Osteoblast (primary cell): Measurements from ENCODE around the gene CMYA5. TPM values are rescaled to one million over a fixed set of nuclear protein-coding genes. Genes with fewer than 3 reads are reported as not detected.
"Not testable (repeated sequence)": the region's sequence is repeated elsewhere in the genome, so short reads cannot be mapped to it uniquely, and the experiment has no call there.

Source experiments
- DNase-seq: peaks from one replicate; pipeline ENCODE4 v3.0.0; 2011; ENCODE audit warnings: low spot score, mixed read lengths; ENCODE audit not compliant: insufficient read length; ENCODE audit errors: missing footprints
- H2AFZ ChIP-seq: 2 replicates; pipeline ENCODE4 v1.6.0; 2011; ENCODE audit warnings: mild to moderate bottlenecking, low read length
- H3K27ac ChIP-seq: 2 replicates; pipeline ENCODE4 v1.5.1; 2011; ENCODE audit warnings: mild to moderate bottlenecking, low read depth, low read length, moderate library complexity
- H3K27me3 ChIP-seq: 2 replicates; pipeline ENCODE4 v1.6.0; 2012; ENCODE audit warnings: mild to moderate bottlenecking, control low read depth, inconsistent platforms, low read length, moderate library complexity; ENCODE audit not compliant: insufficient read depth
- H3K36me3 ChIP-seq: 2 replicates; pipeline ENCODE4 v1.5.1; 2011; ENCODE audit warnings: mild to moderate bottlenecking, low read length, control low read depth, moderate library complexity; ENCODE audit not compliant: insufficient read depth
- H3K4me1 ChIP-seq: 2 replicates; pipeline ENCODE4 v1.5.1; 2011; ENCODE audit warnings: mild to moderate bottlenecking, low read length, control low read depth, moderate library complexity; ENCODE audit not compliant: insufficient read depth
- H3K4me2 ChIP-seq: 2 replicates; pipeline ENCODE4 v1.6.0; 2011; ENCODE audit warnings: mild to moderate bottlenecking, low read length; ENCODE audit not compliant: insufficient read depth
- H3K4me3 ChIP-seq: fragments of 200-600 bp; sonication (generic); 3 replicates; pipeline ENCODE4 v1.5.1; 2012; ENCODE audit warnings: mild to moderate bottlenecking, low read length, inconsistent platforms; ENCODE audit not compliant: insufficient read depth
- H3K79me2 ChIP-seq: 2 replicates; pipeline ENCODE4 v1.6.0; 2012; ENCODE audit warnings: mild to moderate bottlenecking, low read length, control low read depth, inconsistent platforms; ENCODE audit not compliant: insufficient read depth
- H3K9me3 ChIP-seq: 2 replicates; pipeline ENCODE4 v1.5.1; 2011; ENCODE audit warnings: low read depth, low read length, control low read depth
- H4K20me1 ChIP-seq: 2 replicates; pipeline ENCODE4 v1.6.0; 2012; ENCODE audit warnings: mild to moderate bottlenecking, low read length, control low read depth; ENCODE audit not compliant: insufficient read depth
- CTCF ChIP-seq: IDR thresholded peaks from 2 replicates; pipeline ENCODE4 v1.5.1; 2011; ENCODE audit warnings: mild to moderate bottlenecking, low read depth, low read length, moderate library complexity; ENCODE audit errors: extremely low read depth
- total RNA-seq: library from RNA; depleted of rRNA; stranded (reverse); fragments of >200 nt; gene quantifications from 2 replicates; pipeline ENCODE4 v1.2.3, GENCODE V29; 2012

The CMYA5 gene
- total RNA-seq, 1 donor, result 2.2 TPM

GRCh38 chr5:79653843-79654242 is 35.8 kb upstream of the CMYA5 start:
- TF ChIP-seq CTCF, result no peak
- H3K4me2 ChIP-seq, result no peak overlapping the region

GRCh38 chr5:79663212-79663611 is 26.4 kb upstream of the CMYA5 start:
- Histone ChIP-seq H3K36me3 (peaks cover 34% of the 10 kb centered on the region), H3K4me1 (no peaks in the 10 kb centered on the region), H3K4me2 (no peak overlapping the region), H3K27me3 (no peaks in the 10 kb centered on the region), H4K20me1 (no peaks in the 10 kb centered on the region), H3K9me3 (no peaks in the 10 kb centered on the region), H3K79me2 (no peaks in the 10 kb centered on the region), H3K4me3 (no peak overlapping the region), H3K27ac (no peak overlapping the region), H2AFZ (no peak overlapping the region)
- no peak for DNase-seq
- TF ChIP-seq CTCF, result no peak

More at GRCh38 chr5:79653843-79654242, 35.8 kb upstream of the CMYA5 start:
- H3K27me3 ChIP-seq, result no peaks in the 10 kb centered on the region
- H3K27ac ChIP-seq, result no peak overlapping the region
- H3K36me3 ChIP-seq, result peaks cover 18% of the 10 kb centered on the region
- DNase-seq, result no peak
- H2AFZ ChIP-seq, result no peak overlapping the region
- H3K9me3 ChIP-seq, result no peaks in the 10 kb centered on the region
- no peaks in the 10 kb centered on the region for H3K4me1 ChIP-seq
- H3K4me3 ChIP-seq, result no peak overlapping the region
- H3K79me2 ChIP-seq, result no peaks in the 10 kb centered on the region
- H4K20me1 ChIP-seq, result no peaks in the 10 kb centered on the region

GRCh38 chr5:79666758-79667157 is 22.9 kb upstream of the CMYA5 start:
- Histone ChIP-seq H3K27ac (no peak overlapping the region), H3K4me3 (no peak overlapping the region), H3K27me3 (no peaks in the 10 kb centered on the region), H3K4me2 (no peak overlapping the region), H2AFZ (no peak overlapping the region), H3K9me3 (no peaks in the 10 kb centered on the region), H3K79me2 (no peaks in the 10 kb centered on the region), H3K36me3 (peaks cover 23% of the 10 kb centered on the region), H3K4me1 (no peaks in the 10 kb centered on the region), H4K20me1 (no peaks in the 10 kb centered on the region)
- no peak for DNase-seq
- TF ChIP-seq CTCF, result no peak

GRCh38 chr5:79672392-79672791 is 17.2 kb upstream of the CMYA5 start:
- DNase-seq, result no peak
- H3K9me3 ChIP-seq, result no peaks in the 10 kb centered on the region
- H3K27me3 ChIP-seq, result no peaks in the 10 kb centered on the region
- peaks cover 2% of the 10 kb centered on the region for H4K20me1 ChIP-seq
- H3K4me3 ChIP-seq, result no peak overlapping the region
- H3K79me2 ChIP-seq, result peaks cover 24% of the 10 kb centered on the region
- no peak for TF ChIP-seq CTCF
- H3K36me3 ChIP-seq, result peaks cover 6% of the 10 kb centered on the region
- H3K4me2 ChIP-seq, result no peak overlapping the region
- no peak overlapping the region for H2AFZ ChIP-seq
- no peaks in the 10 kb centered on the region for H3K4me1 ChIP-seq
- no peak overlapping the region for H3K27ac ChIP-seq

- DNase-seq, result not testable (repeated sequence)
These were observed 13.3 kb upstream of the CMYA5 start for GRCh38 chr5:79676354-79676753.

GRCh38 chr5:79682102-79682501 is 7.5 kb upstream of the CMYA5 start:
- not testable (repeated sequence) for H3K9me3 ChIP-seq, H3K27ac ChIP-seq, DNase-seq, H4K20me1 ChIP-seq, H3K4me1 ChIP-seq, H3K4me2 ChIP-seq, H3K79me2 ChIP-seq, H3K27me3 ChIP-seq, H3K4me3 ChIP-seq, H2AFZ ChIP-seq
- H3K36me3 ChIP-seq, result peaks cover 32% of the 10 kb centered on the region

More at GRCh38 chr5:79676354-79676753, 13.3 kb upstream of the CMYA5 start:
- not testable (repeated sequence) for H3K9me3 ChIP-seq, H3K27me3 ChIP-seq, H2AFZ ChIP-seq, H3K4me3 ChIP-seq, H3K27ac ChIP-seq, H3K4me2 ChIP-seq, H4K20me1 ChIP-seq, H3K4me1 ChIP-seq
- Histone ChIP-seq H3K79me2 (peaks cover 24% of the 10 kb centered on the region), H3K36me3 (peaks cover 14% of the 10 kb centered on the region)
